ENCODE measurements around the gene BIRC3.
A peak's percentile ranks its signal among the peaks of the same experiment; 100 is the strongest.
"Not testable (repeated sequence)": the region's sequence is repeated elsewhere in the genome, so short reads cannot be mapped to it uniquely, and the experiment has no call there.

BIRC3 gene

DNA sequence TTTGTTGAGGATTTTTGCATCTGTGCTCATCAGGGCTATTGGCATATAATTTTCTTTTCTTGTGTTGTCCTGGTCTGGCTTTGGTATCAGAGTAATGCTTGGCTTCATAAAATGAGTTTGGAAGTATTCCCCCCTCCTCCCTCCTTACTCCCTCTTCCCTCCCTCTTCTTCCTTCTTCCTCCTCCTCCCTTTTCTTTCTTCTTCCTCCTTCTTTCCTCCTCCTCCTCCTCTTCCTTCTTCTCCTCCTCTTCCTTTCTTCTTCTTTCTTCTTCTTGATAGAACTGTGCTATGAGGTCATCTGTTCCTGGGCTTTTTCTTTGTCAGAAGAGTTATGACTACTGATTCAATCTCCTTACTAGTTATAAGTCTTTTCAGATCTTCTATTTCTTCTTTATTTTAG is 39.8 kb downstream of the BIRC3 start:
- no peak for DNase-seq (ENCODE audit: low read depth)
- H3K4me3 ChIP-seq (replicated peaks; ENCODE audit: low read depth, low read length), result no peak overlapping the region
- no peak for TF ChIP-seq CTCF (IDR thresholded peaks at IDR 0.05; ENCODE audit: low read length, missing control alignments)

GRCh38 chr11:102359372-102359771 is 42.1 kb downstream of the BIRC3 start:
- no peak for DNase-seq (ENCODE audit: low read depth)
- no peak overlapping the region for H3K4me3 ChIP-seq (replicated peaks; ENCODE audit: low read depth, low read length)
- TF ChIP-seq CTCF (IDR thresholded peaks at IDR 0.05; ENCODE audit: low read length, missing control alignments), result no peak

DNA sequence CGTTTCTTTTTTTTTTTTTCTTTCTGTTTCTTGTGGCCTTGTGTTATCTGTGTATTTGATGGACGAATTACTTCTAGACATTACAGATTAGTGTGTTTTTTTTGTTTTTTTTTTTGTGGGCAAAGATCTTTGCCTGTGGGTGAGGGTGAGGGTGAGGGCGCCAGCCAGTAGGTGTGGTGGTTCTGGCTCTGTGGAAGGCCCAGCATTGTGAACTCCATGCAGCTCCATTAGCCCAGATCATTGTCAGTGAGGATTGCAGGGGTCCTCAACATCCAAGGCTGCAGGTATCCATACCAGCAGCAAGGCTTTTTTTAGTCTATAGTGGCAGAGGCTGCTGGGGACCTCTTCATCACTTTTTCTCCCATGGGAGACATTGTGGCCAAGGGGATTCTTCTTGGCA is 43.4 kb downstream of the BIRC3 start:
- DNase-seq (ENCODE audit: low read depth), result no peak
- no peak overlapping the region for H3K4me3 ChIP-seq (replicated peaks; ENCODE audit: low read depth, low read length)
- TF ChIP-seq CTCF (IDR thresholded peaks at IDR 0.05; ENCODE audit: low read length, missing control alignments), result no peak

DNA sequence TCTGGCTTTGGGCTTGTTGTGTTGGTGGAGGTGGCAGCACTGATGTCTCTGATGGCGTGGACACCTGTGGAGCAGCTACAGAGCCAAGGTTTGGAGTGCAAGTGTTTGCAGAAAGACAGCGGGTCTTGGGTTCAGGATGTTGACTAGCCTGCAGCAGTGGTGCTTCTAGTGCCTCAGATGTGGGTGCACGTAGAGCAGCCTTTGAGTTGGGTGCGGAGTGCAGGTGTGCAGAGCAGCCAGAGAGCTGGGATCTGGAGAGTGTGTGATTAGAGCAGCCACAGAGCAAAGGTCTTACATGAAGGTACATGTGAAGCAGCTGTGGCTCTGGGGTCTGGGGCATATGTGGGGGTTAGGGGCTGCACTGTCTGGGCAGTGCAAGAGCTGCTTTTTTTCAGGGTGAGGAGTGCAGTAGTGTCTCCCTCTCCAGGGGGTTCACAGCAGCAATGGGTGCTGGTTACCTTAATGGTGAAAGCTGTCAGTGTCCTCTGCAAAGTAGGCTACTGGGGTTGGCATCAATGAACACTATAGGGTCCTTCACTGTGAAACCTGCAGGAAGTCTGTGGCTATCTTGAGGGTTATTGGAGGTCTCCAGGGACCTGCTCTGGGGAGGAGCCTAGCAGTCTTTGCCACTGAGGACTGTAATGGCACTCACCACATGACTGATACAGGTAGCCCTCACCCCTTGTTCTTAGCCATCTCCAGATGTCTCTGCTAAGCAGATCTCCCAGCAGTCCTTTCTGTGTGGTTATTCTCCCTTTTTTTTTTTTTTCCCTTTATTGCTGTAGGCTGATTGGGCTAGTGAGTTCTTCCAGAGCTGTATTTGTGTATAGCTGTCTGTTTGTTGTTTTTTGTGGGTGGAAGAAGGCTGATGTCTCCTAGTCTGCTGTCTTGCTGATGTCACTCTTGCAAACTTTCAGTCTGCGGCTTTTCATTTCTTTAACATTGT is 44.1 kb downstream of the BIRC3 start:
- no peak for DNase-seq (ENCODE audit: low read depth)
- no peak overlapping the region for H3K4me3 ChIP-seq (replicated peaks; ENCODE audit: low read depth, low read length)
- no peak for TF ChIP-seq CTCF (IDR thresholded peaks at IDR 0.05; ENCODE audit: low read length, missing control alignments)

DNA sequence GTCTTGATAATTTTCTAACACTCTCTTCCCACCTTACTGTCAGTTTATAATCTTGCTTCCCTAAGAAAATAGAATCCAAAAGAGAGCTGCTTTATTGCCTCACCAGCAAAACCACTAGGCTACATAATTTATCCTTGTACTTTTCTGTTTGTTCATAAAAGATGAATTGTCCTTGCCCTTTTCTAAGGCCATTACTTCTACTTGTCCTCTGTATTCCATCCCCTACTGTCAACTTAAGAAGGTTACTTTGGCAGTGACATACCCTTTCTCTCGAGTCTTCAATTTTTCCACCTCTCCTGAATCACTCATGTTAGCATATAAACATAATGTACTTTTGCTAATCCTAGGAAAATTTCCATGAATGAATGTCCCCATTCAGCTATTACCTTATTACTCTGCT is 47.7 kb downstream of the BIRC3 start:
- DNase-seq (ENCODE audit: low read depth), result no peak
- no peak overlapping the region for H3K4me3 ChIP-seq (replicated peaks; ENCODE audit: low read depth, low read length)
- no peak for TF ChIP-seq CTCF (IDR thresholded peaks at IDR 0.05; ENCODE audit: low read length, missing control alignments)

- peak; percentile 54 for DNase-seq (ENCODE audit: low read depth)
- peak; percentile 17 for TF ChIP-seq CTCF (IDR thresholded peaks at IDR 0.05; ENCODE audit: low read length, missing control alignments)
- H3K4me3 ChIP-seq (replicated peaks; ENCODE audit: low read depth, low read length), result no peak overlapping the region
Observed at GRCh38 chr11:102367364-102367763, 50.1 kb downstream of the BIRC3 start.

DNA sequence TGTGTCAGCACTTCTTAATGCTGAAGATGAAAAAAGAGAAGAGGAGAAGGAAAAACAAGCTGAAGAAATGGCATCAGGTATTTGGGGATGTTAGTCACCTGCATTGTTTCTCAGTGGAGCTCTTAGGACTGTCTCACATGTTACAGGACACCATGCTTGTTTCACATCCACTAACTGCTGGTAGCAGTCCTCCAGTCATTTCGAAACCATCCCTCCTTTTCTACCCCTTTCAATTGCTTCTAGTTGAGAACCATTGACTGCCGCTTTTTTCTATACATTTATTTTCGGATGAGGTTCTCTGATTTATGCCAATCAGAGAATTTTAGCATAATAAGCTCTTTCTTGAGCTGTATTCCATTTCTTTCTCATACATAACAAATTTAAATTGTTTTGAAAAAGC is 51.2 kb downstream of the BIRC3 start:
- H3K4me3 ChIP-seq (replicated peaks; ENCODE audit: low read depth, low read length), result no peak overlapping the region
- DNase-seq (ENCODE audit: low read depth), result no peak

DNA sequence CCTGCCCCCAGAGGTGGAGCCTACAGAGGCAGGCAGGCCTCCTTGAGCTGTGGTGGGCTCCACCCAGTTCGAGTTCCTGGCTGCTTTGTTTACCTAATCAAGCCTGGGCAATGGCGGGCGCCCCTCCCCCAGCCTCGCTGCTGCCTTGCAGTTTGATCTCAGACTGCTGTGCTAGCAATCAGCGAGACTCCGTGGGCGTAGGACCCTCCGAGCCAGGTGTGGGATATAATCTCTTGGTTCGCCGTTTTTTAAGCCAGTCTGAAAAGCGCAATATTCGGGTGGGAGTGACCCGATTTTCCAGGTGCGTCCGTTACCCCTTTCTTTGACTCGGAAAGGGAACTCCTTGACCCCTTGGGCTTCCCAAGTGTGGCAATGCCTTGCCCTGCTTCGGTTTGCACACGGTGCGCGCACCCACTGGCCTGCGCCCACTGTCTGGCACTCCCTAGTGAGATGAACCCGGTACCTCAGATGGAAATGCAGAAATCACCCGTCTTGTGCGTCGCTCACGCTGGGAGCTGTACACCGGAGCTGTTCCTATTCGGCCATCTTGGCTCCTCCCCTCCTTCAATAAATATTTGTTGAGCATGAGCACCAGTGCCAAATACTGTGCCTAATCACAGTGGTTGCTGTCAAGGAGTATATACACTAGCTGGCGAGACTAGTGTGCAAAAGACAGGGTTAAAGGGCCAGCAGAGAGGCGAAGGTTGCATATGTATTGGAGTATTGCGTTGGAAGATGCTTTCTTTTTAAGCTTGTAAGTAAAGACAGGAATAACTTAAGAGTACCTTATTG is 57.5 kb downstream of the BIRC3 start:
- H3K4me3 ChIP-seq (replicated peaks; ENCODE audit: low read depth, low read length); DNase-seq (ENCODE audit: low read depth): not testable (repeated sequence)

More for the DNA sequence above, 51.2 kb downstream of the BIRC3 start:
- TF ChIP-seq CTCF (IDR thresholded peaks at IDR 0.05; ENCODE audit: low read length, missing control alignments), result no peak

All from fibroblast of pulmonary artery (primary cell).